Measurements from ENCODE around the gene CRADD. TPM values are rescaled to one million over a fixed set of nuclear protein-coding genes. Genes with fewer than 3 reads are reported as not detected.

CRADD gene
- total RNA-seq, 1 experiment from 2014 or later = 7.6 TPM

DNA sequence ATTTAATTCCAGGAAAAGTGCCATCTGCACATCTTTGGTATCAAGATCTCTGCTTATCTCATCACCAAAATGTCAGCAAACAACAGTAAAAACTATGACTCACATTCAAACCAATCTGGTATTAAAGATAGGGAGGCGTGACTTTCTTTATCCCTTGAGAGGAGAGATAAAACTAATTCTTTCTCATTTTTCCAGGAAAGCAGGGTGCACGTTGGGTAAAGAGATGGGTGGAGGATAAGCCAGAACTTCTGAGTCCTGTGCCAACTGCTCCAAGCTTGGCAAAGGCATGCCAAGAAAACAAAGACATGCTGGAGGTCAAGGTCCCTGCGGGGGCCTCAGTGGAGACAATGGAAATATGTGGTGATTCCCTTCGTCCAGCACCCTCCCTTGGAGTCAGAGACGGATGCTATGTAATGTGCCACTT lies 245.4 kb downstream of the CRADD start:
- no peak overlapping the region for H2BK120ac ChIP-seq (ENCODE audit: low read depth, low read length, poor library complexity, severe bottlenecking)
- H3K4me2 ChIP-seq (ENCODE audit: insufficient read depth, insufficient read length, low read length) = no peak overlapping the region
- Mint-ChIP-seq H3K4me3 (no peak overlapping the region), H3K9me3 (peaks cover 22% of the 10 kb centered on the region in 2 experiments), H3K36me3 (ENCODE audit: insufficient read depth in 1 of 3, low read depth in 3 of 3) (peaks cover 8 to 15% (median 14%) of the 10 kb centered on the region in 3 experiments; a peak in 6 of 7 replicates), H3K27me3 (ENCODE audit: low read depth) (no peaks in the 10 kb centered on the region; the same call in 1 of the 2 replicates), H3K27ac (no peak overlapping the region), H3K4me1 (no peaks in the 10 kb centered on the region)
- WGBS (ENCODE audit: extremely low coverage, insufficient read length, low lambda C conversion rate) = no CpG with 5 or more reads among the region's 5 CpGs
- H4K5ac ChIP-seq (ENCODE audit: insufficient read length, low read depth, low read length) = no peak overlapping the region
- no peak overlapping the region for H2BK12ac ChIP-seq (ENCODE audit: insufficient read length, low read depth, low read length)
- no peak overlapping the region for H3K9ac ChIP-seq (ENCODE audit: extremely low read depth, insufficient read length, low read length)
- H4K20me1 ChIP-seq (ENCODE audit: control insufficient read depth, insufficient read depth, insufficient read length) = no peaks in the 10 kb centered on the region
- no peak overlapping the region for H3K14ac ChIP-seq (ENCODE audit: insufficient read depth, low read length)
- peaks cover 9% of the 10 kb centered on the region for H3K9me3 ChIP-seq (ENCODE audit: control insufficient read depth, low read depth, low read length)
- TF ChIP-seq, protein P1, sequence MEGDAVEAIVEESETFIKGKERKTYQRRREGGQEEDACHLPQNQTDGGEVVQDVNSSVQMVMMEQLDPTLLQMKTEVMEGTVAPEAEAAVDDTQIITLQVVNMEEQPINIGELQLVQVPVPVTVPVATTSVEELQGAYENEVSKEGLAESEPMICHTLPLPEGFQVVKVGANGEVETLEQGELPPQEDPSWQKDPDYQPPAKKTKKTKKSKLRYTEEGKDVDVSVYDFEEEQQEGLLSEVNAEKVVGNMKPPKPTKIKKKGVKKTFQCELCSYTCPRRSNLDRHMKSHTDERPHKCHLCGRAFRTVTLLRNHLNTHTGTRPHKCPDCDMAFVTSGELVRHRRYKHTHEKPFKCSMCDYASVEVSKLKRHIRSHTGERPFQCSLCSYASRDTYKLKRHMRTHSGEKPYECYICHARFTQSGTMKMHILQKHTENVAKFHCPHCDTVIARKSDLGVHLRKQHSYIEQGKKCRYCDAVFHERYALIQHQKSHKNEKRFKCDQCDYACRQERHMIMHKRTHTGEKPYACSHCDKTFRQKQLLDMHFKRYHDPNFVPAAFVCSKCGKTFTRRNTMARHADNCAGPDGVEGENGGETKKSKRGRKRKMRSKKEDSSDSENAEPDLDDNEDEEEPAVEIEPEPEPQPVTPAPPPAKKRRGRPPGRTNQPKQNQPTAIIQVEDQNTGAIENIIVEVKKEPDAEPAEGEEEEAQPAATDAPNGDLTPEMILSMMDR (conservative IDR thresholded peaks at IDR 0.05) = no peak
- H3K18ac ChIP-seq (ENCODE audit: insufficient read length, low read depth, low read length) = no peak overlapping the region
- no peak overlapping the region for H3K23ac ChIP-seq (ENCODE audit: insufficient read length, low read depth, low read length)
- no peak overlapping the region for H2BK5ac ChIP-seq (ENCODE audit: insufficient read length, low read length)
- no peak for DNase-seq
- H2AFZ ChIP-seq (ENCODE audit: low read length) = no peak overlapping the region
- no peaks in the 10 kb centered on the region for H3K79me1 ChIP-seq (ENCODE audit: insufficient read depth, low read depth, low read length, poor library complexity, severe bottlenecking)
- H4K8ac ChIP-seq (replicated peaks; ENCODE audit: insufficient read length, low read depth, low read length) = no peak overlapping the region
- H2BK15ac ChIP-seq (ENCODE audit: low read depth, low read length) = no peak overlapping the region
- H3K56ac ChIP-seq (ENCODE audit: insufficient read length, low read depth, low read length) = no peak overlapping the region
- H4K91ac ChIP-seq (ENCODE audit: insufficient read length, low read depth, low read length) = no peak overlapping the region
- H3K4ac ChIP-seq (ENCODE audit: low read depth, low read length) = no peak overlapping the region
- H2AK5ac ChIP-seq (ENCODE audit: insufficient read length, low read length) = no peak overlapping the region
- no peaks in the 10 kb centered on the region for H3K23me2 ChIP-seq (ENCODE audit: insufficient read length, low read depth, low read length, poor library complexity, severe bottlenecking)
- H3K79me2 ChIP-seq (ENCODE audit: insufficient read depth, low read length) = no peaks in the 10 kb centered on the region
- no peaks in the 10 kb centered on the region for H3K27me3 ChIP-seq (ENCODE audit: insufficient read depth, low read length)
- H2BK20ac ChIP-seq (ENCODE audit: low read depth, low read length, poor library complexity, severe bottlenecking) = no peak overlapping the region
- H3T11ph ChIP-seq (ENCODE audit: low read length) = no peak overlapping the region
- no peak overlapping the region for H3K27ac ChIP-seq (ENCODE audit: insufficient read length, low read depth, low read length)
- no peaks in the 10 kb centered on the region for H3K4me1 ChIP-seq (ENCODE audit: insufficient read depth, low read length)

Measured in H9 (cell line).